HepG2 (cell line): ENCODE data around the gene HYAL1. TPM values are rescaled to one million over a fixed set of nuclear protein-coding genes. Genes with fewer than 3 reads are reported as not detected.

Experiments
- CENPX ChIP-seq: sonication (generic); formaldehyde crosslinking; IDR thresholded peaks from 2 replicates; pipeline ENCODE4 v1.9.0; 2021; ENCODE audit warnings: mild to moderate bottlenecking, missing genetic modification reagents, moderate library complexity
- ELF1 ChIP-seq: sonication (generic); formaldehyde crosslinking; IDR thresholded peaks from 2 replicates; pipeline ENCODE4 v1.4.0; 2020; ENCODE audit warnings: missing genetic modification reagents
- ERF ChIP-seq: IDR thresholded peaks from 2 replicates; pipeline ENCODE4 v1.6.1; 2018; ENCODE audit warnings: missing biosample characterization, missing genetic modification reagents
- HIVEP1 ChIP-seq: sonication (generic); formaldehyde crosslinking; IDR thresholded peaks from 2 replicates; pipeline ENCODE4 v1.4.0; 2020; ENCODE audit warnings: mild to moderate bottlenecking, missing genetic modification reagents
- KDM5B ChIP-seq: sonication (generic); formaldehyde crosslinking; IDR thresholded peaks from 2 replicates; pipeline ENCODE4 v1.4.0; 2020; ENCODE audit warnings: missing genetic modification reagents, mild to moderate bottlenecking, borderline replicate concordance
- MAFK ChIP-seq, 2 experiments: IDR thresholded peaks in 1 of 2; conservative IDR thresholded peaks in 1 of 2; 2 replicates each; pipeline ENCODE4 v1.6.1; 2011; ENCODE audit warnings: improper control_type of control experiment in 2 of 2, low read length in 2 of 2
- NCOA1 ChIP-seq: sonication (generic); formaldehyde crosslinking; IDR thresholded peaks from 2 replicates; pipeline ENCODE4 v1.9.0; 2021; ENCODE audit warnings: missing genetic modification reagents
- NR3C1 ChIP-seq: sonication (generic); formaldehyde crosslinking; IDR thresholded peaks from 2 replicates; pipeline ENCODE4 v1.4.0; 2020; ENCODE audit warnings: missing genetic modification reagents
- RBM22 ChIP-seq: fragments of 200-400 bp; formaldehyde crosslinking; optimal IDR thresholded peaks from 2 replicates; pipeline ENCODE3; 2017; ENCODE audit warnings: mild to moderate bottlenecking, low read length, moderate library complexity
- RFXAP ChIP-seq: sonication (generic); formaldehyde crosslinking; IDR thresholded peaks from 2 replicates; pipeline ENCODE4 v1.4.0; 2020; ENCODE audit warnings: missing genetic modification reagents, borderline replicate concordance
- SSRP1 ChIP-seq: IDR thresholded peaks from 2 replicates; pipeline ENCODE4 v1.6.1; 2016; ENCODE audit warnings: control low read depth
- TIGD3 ChIP-seq: sonication (generic); formaldehyde crosslinking; IDR thresholded peaks from 2 replicates; pipeline ENCODE4 v1.5.1; 2020; ENCODE audit warnings: mild to moderate bottlenecking, missing genetic modification reagents, borderline replicate concordance
- YY1 ChIP-seq: IDR thresholded peaks from 2 replicates; pipeline ENCODE4 v1.6.1; 2011; ENCODE audit warnings: low read length, low read depth, moderate library complexity, mild to moderate bottlenecking; ENCODE audit not compliant: insufficient read depth, insufficient replicate concordance
- ZNF138 ChIP-seq: sonication (generic); formaldehyde crosslinking; IDR thresholded peaks from 2 replicates; pipeline ENCODE4 v1.5.0; 2020; ENCODE audit warnings: mild to moderate bottlenecking, low read depth, missing genetic modification reagents
- ZNF432 ChIP-seq: sonication (generic); formaldehyde crosslinking; IDR thresholded peaks from 2 replicates; pipeline ENCODE4 v1.5.0; 2020; ENCODE audit warnings: missing genetic modification reagents, mild to moderate bottlenecking, borderline replicate concordance
- ZNF512 ChIP-seq: sonication (generic); formaldehyde crosslinking; IDR thresholded peaks from 2 replicates; pipeline ENCODE4 v1.4.0; 2020; ENCODE audit warnings: mild to moderate bottlenecking, missing genetic modification reagents
- ZNF546 ChIP-seq: sonication (generic); formaldehyde crosslinking; conservative IDR thresholded peaks from 2 replicates; pipeline ENCODE4 v1.8.1; 2023; ENCODE audit warnings: mild to moderate bottlenecking, missing genetic modification reagents
- ZNF557 ChIP-seq: sonication (generic); formaldehyde crosslinking; IDR thresholded peaks from 2 replicates; pipeline ENCODE4 v1.4.0; 2020; ENCODE audit warnings: missing genetic modification reagents
- ZNF597 ChIP-seq: sonication (generic); formaldehyde crosslinking; IDR thresholded peaks from 2 replicates; pipeline ENCODE4 v1.5.0; 2020; ENCODE audit warnings: missing genetic modification reagents
- polyA plus RNA-seq, 8 experiments: library from polyadenylated mRNA; depleted of rRNA in 3 of 8; stranded (reverse) in 7 of 8; unstranded in 1 of 8; fragments of >200 nt; fragmentation: Illumina TruSeq in 4 of 8; extraction: Trizol in 4 of 8; gene quantifications; 2 replicates each; pipeline versions ENCODE4 v1.2.1 to v1.2.3, GENCODE V29; 2011 to 2016; ENCODE audit warnings: low read depth in 4 of 8, missing spikeins in 1 of 8, mixed read lengths in 1 of 8; ENCODE audit not compliant: insufficient read depth in 1 of 8
- total RNA-seq, 5 experiments: library from RNA; depleted of rRNA; stranded (reverse); fragments of >200 nt; fragmentation: Illumina TruSeq; extraction: Trizol; gene quantifications; 2 replicates each; pipeline ENCODE4 v1.2.3, GENCODE V29; 2016; ENCODE audit warnings: low read depth in 1 of 5
- TF ChIP-seq, protein P1 (sequence below): sonication (generic); formaldehyde crosslinking; IDR thresholded peaks from 2 replicates; pipeline ENCODE4 v1.9.0; 2021; ENCODE audit warnings: missing genetic modification reagents, mild to moderate bottlenecking, borderline replicate concordance
- TF ChIP-seq, protein P2 (sequence below): sonication (generic); formaldehyde crosslinking; IDR thresholded peaks from 2 replicates; pipeline ENCODE4 v1.4.0; 2020; ENCODE audit warnings: mild to moderate bottlenecking, low read depth, missing genetic modification reagents

Gene HYAL1
- total and polyA plus RNA-seq, 2 of the 13 experiments (the other 11 are each of a cell fraction or from before 2014, with no cell fraction given), result 76.5 to 193 TPM

DNA sequence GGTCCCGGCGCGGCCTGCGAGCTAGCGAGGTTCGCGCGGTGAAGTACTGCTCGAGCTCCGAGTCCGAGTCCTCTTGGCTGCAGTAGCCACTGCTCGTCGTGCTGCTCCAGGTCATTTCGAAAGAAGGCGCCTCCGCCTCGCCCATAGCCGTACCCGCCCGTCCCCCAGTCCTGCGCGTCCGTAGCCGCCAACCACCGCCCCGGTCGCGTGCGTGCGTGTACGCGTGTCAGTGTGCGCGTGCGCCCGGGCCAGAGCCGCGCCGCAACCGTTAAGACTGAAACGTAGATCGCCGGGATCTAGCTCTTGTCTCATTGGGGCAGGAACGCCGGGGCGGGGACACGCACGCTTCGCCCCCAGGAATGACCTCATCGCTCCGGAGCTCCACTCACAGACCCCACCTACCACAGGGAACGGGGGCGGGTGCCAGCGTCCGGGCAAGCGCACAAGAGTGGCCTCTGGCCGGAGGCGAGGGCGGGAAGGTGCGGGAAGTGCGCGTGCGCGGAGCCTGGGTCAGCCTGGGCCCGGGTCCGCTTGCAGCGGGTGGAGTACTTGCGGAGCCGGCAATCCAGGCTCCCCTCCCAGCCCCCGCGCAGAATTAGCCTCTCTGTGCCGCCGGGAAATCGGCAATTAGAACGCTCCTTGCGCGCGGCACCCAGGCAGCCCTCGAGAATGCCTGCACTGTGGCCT lies 33.9 kb upstream of the HYAL1 start (continued):
- no peak for TF ChIP-seq MAFK (conservative IDR thresholded peaks at IDR 0.05 in 1 of 2, IDR thresholded peaks at IDR 0.05 in 1 of 2; ENCODE audit: low read length in 2 of 2)
- TF ChIP-seq NR3C1 (CRISPR knock-in tag), result no peak
- no peak; the same call in 1 of the 2 replicates for TF ChIP-seq HIVEP1 (CRISPR knock-in tag)
- TF ChIP-seq ZNF546, result peak; percentile 99
- TF ChIP-seq ZNF432, result no peak
- peak; percentile 65; the same call in 1 of the 2 replicates for TF ChIP-seq ERF (CRISPR knock-in tag)
- 0 out of 2 replicates have a peak, but pooled peaks have one; percentile 64 for TF ChIP-seq NCOA1 (CRISPR knock-in tag)
- no peak; the same call in 1 of the 2 replicates for TF ChIP-seq TIGD3 (CRISPR knock-in tag)
- TF ChIP-seq ELF1 (CRISPR knock-in tag), result no peak
- TF ChIP-seq SSRP1 (CRISPR knock-in tag), result no peak; the same call in 1 of the 2 replicates
- TF ChIP-seq RBM22, result no peak
- 0 out of 2 replicates have a peak, but pooled peaks have one; percentile 19 for TF ChIP-seq RFXAP
- TF ChIP-seq ZNF557 (CRISPR knock-in tag), result no peak; the same call in 1 of the 2 replicates
- TF ChIP-seq ZNF138 (CRISPR knock-in tag), result peak; percentile 91; the same call in 1 of the 2 replicates
- peak; percentile 12 for TF ChIP-seq YY1
- no peak for TF ChIP-seq ZNF597 (CRISPR knock-in tag)
- TF ChIP-seq, protein P1, sequence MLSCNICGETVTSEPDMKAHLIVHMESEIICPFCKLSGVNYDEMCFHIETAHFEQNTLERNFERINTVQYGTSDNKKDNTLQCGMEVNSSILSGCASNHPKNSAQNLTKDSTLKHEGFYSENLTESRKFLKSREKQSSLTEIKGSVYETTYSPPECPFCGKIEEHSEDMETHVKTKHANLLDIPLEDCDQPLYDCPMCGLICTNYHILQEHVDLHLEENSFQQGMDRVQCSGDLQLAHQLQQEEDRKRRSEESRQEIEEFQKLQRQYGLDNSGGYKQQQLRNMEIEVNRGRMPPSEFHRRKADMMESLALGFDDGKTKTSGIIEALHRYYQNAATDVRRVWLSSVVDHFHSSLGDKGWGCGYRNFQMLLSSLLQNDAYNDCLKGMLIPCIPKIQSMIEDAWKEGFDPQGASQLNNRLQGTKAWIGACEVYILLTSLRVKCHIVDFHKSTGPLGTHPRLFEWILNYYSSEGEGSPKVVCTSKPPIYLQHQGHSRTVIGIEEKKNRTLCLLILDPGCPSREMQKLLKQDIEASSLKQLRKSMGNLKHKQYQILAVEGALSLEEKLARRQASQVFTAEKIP (CRISPR knock-in tag), result no peak
- peak; percentile 85 for TF ChIP-seq KDM5B
- no peak for TF ChIP-seq ZNF512 (CRISPR knock-in tag)
- no peak for TF ChIP-seq CENPX (CRISPR knock-in tag)
- TF ChIP-seq, protein P2, sequence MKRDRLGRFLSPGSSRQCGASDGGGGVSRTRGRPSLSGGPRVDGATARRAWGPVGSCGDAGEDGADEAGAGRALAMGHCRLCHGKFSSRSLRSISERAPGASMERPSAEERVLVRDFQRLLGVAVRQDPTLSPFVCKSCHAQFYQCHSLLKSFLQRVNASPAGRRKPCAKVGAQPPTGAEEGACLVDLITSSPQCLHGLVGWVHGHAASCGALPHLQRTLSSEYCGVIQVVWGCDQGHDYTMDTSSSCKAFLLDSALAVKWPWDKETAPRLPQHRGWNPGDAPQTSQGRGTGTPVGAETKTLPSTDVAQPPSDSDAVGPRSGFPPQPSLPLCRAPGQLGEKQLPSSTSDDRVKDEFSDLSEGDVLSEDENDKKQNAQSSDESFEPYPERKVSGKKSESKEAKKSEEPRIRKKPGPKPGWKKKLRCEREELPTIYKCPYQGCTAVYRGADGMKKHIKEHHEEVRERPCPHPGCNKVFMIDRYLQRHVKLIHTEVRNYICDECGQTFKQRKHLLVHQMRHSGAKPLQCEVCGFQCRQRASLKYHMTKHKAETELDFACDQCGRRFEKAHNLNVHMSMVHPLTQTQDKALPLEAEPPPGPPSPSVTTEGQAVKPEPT, result peak; percentile 58; the same call in 1 of the 2 replicates
